CD8-positive, alpha-beta memory T cell (primary cell): ENCODE data around the gene SLIT3. TPM values are rescaled to one million over a fixed set of nuclear protein-coding genes. Genes with fewer than 3 reads are reported as not detected.

Source experiments
- CTCF ChIA-PET: fragments of 350-600 bp; sonication (Branson Sonifier 250); formaldehyde crosslinking; loops from one replicate; lab custom pipeline; 2021; ENCODE audit warnings: antibody characterized with exemption; lab: Charles Lee
- POLR2A ChIA-PET: fragments of 350-600 bp; sonication (Branson Sonifier 250); formaldehyde crosslinking; loops from one replicate; lab custom pipeline; 2021; ENCODE audit warnings: antibody characterized with exemption; lab: Charles Lee
- DNase-seq, 5 donors: peaks; one replicate each; pipeline versions ENCODE4 v3.0.0 to v3.0.0-alpha.2; 2020 to 2022; ENCODE audit warnings: mixed read lengths in 1 of 5
- H3K27ac ChIP-seq: one replicate; pipeline ENCODE4 v1.7.0; 2013; ENCODE audit warnings: low read depth, mild to moderate bottlenecking, low read length, moderate library complexity
- H3K27me3 ChIP-seq: 2 replicates; pipeline ENCODE4 v1.7.0; 2013; ENCODE audit warnings: low read length, mild to moderate bottlenecking; ENCODE audit not compliant: insufficient read depth, poor library complexity, severe bottlenecking
- H3K36me3 ChIP-seq: 2 replicates; pipeline ENCODE4 v1.7.0; 2013; ENCODE audit warnings: mild to moderate bottlenecking, low read length, moderate library complexity; ENCODE audit not compliant: insufficient read depth
- H3K4me1 ChIP-seq: 2 replicates; pipeline ENCODE4 v1.7.0; 2013; ENCODE audit warnings: mild to moderate bottlenecking, low read length, moderate library complexity; ENCODE audit not compliant: insufficient read depth
- H3K4me3 ChIP-seq: 2 replicates; pipeline ENCODE4 v1.7.0; 2013; ENCODE audit warnings: mild to moderate bottlenecking, low read length
- H3K9me3 ChIP-seq: 2 replicates; pipeline ENCODE4 v1.7.0; 2013; ENCODE audit warnings: mild to moderate bottlenecking, low read length
- H3K27ac Mint-ChIP-seq, 8 donors: one replicate each; pipeline ENCODE4 v1.8.0; 2020 to 2021; ENCODE audit warnings: mixed read lengths in 8 of 8, mild to moderate bottlenecking in 6 of 8, inconsistent platforms in 3 of 8, moderate library complexity in 3 of 8
- H3K27me3 Mint-ChIP-seq, 2 donors: one replicate each; pipeline ENCODE4 v1.8.0; 2020 to 2021; ENCODE audit warnings: mixed read lengths in 2 of 2, mild to moderate bottlenecking in 1 of 2, moderate library complexity in 1 of 2
- H3K36me3 Mint-ChIP-seq, 3 donors: one replicate each; pipeline ENCODE4 v1.8.0; 2020 to 2021; ENCODE audit warnings: mixed read lengths in 3 of 3, inconsistent platforms in 1 of 3, mild to moderate bottlenecking in 1 of 3
- H3K4me1 Mint-ChIP-seq, 3 donors: one replicate each; pipeline ENCODE4 v1.8.0; 2020 to 2021; ENCODE audit warnings: mixed read lengths in 3 of 3, inconsistent platforms in 1 of 3, mild to moderate bottlenecking in 1 of 3
- H3K4me3 Mint-ChIP-seq, 7 donors: one replicate each; pipeline ENCODE4 v1.8.0; 2020 to 2021; ENCODE audit warnings: mixed read lengths in 7 of 7, mild to moderate bottlenecking in 6 of 7, moderate library complexity in 4 of 7, inconsistent platforms in 2 of 7
- H3K9me3 Mint-ChIP-seq, 5 donors: one replicate each; pipeline ENCODE4 v1.8.0; 2020 to 2022; ENCODE audit warnings: mixed read lengths in 5 of 5, mild to moderate bottlenecking in 3 of 5, moderate library complexity in 2 of 5, inconsistent platforms in 1 of 5
- polyA plus RNA-seq: library from polyadenylated mRNA; unstranded; fragments of 300-500 nt; fragmentation: Illumina TruSeq; gene quantifications from one replicate; pipeline ENCODE4 v1.2.3, GENCODE V29; 2021
- total RNA-seq, 2 experiments: library from RNA; stranded (reverse); gene quantifications; one replicate each; pipeline ENCODE4 v1.2.3, GENCODE V29; 2021

The SLIT3 gene
- total and polyA plus RNA-seq, 3 experiments from 2014 or later = 0.49 to 0.72 TPM; not detected in 1

DNA sequence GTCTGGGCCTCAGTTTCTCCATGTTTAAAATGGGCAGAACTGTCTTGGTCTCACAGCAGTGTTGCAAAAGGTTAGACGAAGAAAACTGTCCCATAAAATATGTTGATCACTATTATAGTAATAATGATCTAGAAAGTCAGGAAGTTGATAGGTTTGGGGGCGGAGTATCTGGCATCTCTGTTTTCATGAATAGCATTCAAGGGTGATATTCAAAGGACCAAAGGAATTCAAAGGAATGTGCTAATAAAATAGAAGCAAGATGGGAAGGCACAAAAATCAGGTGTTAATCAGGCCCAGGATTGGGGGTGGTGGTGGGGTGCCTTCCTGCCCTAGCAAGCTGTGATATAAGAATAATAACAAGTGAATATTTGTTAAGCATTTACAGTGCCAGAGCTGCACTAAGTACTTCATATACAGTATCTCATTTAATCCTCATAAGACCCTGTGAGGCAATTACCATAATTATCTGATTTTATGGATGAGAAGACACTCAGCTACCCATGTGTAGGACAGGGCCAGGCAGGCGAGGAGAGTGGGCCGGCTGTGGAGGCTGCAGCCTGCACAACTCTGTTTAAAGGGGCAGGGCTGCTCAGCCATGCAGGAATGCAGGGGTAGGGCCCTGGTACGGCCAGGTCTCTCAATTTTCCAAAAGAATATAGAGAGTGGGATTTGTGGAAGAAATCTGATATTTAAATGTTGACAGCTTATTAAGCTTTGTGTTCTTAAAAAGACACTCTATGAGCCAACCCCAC lies 579.8 kb downstream of the SLIT3 start:
- Histone ChIP-seq H3K27me3 (no peaks in the 10 kb centered on the region), H3K27ac (no peak overlapping the region), H3K4me3 (no peak overlapping the region), H3K4me1 (no peaks in the 10 kb centered on the region), H3K9me3 (no peaks in the 10 kb centered on the region), H3K36me3 (no peaks in the 10 kb centered on the region)
- Mint-ChIP-seq H3K4me1 (no peaks in the 10 kb centered on the region), H3K36me3 (no peaks in the 10 kb centered on the region), H3K27ac (no peak overlapping the region), H3K27me3 (peaks cover 5 to 50% of the 10 kb centered on the region in 2 donors), H3K9me3 (peaks cover 0 to 5% (median 2%) of the 10 kb centered on the region in 5 donors), H3K4me3 (no peak overlapping the region)
- no peak for DNase-seq
- CTCF ChIA-PET = no interaction called here
- POLR2A ChIA-PET = no interaction called here

DNA sequence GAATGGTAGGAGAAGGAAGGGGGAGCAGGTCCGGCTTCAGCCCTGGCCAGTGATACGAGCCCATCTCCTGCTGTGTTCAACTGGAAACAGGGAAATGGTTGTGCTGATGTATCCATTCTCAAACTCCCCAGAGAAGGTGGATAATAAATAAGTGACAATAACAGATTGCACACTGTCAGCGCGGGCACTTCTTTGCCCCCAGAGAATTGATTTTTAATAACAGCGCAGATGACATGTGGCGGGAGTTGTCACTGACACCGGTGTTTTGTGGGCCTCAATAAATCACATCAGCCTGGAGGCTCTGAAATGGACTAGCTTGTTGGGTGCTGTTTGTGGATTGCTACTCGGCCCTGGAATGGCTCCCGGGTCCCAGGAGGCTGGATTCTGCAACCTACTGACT lies 580.4 kb downstream of the SLIT3 start:
- no peak overlapping the region for H3K4me3 ChIP-seq
- CTCF ChIA-PET = no interaction called here
- H3K27me3 Mint-ChIP-seq = peaks cover 5 to 50% of the 10 kb centered on the region in 2 donors
- H3K4me3 Mint-ChIP-seq = no peak overlapping the region
- H3K4me1 ChIP-seq = no peaks in the 10 kb centered on the region
- H3K36me3 ChIP-seq = no peaks in the 10 kb centered on the region
- DNase-seq = no peak
- H3K9me3 ChIP-seq = no peaks in the 10 kb centered on the region
- no peak overlapping the region for H3K27ac ChIP-seq
- POLR2A ChIA-PET = no interaction called here
- no peak overlapping the region for H3K27ac Mint-ChIP-seq
- H3K4me1 Mint-ChIP-seq = no peaks in the 10 kb centered on the region
- peaks cover 0 to 5% (median 0%) of the 10 kb centered on the region in 5 donors for H3K9me3 Mint-ChIP-seq
- H3K27me3 ChIP-seq = no peaks in the 10 kb centered on the region
- H3K36me3 Mint-ChIP-seq = no peaks in the 10 kb centered on the region

DNA sequence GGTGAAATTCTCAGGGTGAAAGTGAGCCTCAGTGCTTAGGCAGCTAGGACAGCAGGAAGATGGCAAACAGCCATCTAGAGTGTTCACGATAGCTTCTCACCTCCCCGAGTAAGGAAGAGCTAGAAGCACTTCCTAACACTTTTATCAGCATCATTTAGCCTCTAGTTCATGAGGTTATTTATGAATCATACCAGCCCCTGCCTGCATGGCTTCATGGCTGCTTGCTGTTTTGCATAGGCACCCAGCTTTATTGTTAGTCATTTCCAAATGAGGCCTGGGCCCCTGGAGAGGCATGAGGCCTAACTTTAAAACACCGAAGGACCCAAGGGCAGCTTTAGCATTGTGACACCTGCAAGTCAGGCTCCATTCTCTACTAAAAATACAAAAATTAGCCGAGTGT lies 586.9 kb downstream of the SLIT3 start:
- H3K4me1 Mint-ChIP-seq = no peaks in the 10 kb centered on the region
- ChIA-PET POLR2A (no interaction called here), CTCF (interaction anchor here (2.0 kb wide), 1 partner anchor 9 kb away, joined by 4 read pairs; no protein-coding TSS in a partner anchor)
- H3K4me3 Mint-ChIP-seq = no peak overlapping the region
- no peaks in the 10 kb centered on the region for H3K27me3 ChIP-seq
- no peaks in the 10 kb centered on the region for H3K36me3 Mint-ChIP-seq
- H3K9me3 Mint-ChIP-seq = no peaks in the 10 kb centered on the region
- no peak overlapping the region for H3K27ac Mint-ChIP-seq
- no peaks in the 10 kb centered on the region for H3K9me3 ChIP-seq
- H3K4me1 ChIP-seq = no peaks in the 10 kb centered on the region
- no peak for DNase-seq
- H3K27ac ChIP-seq = no peak overlapping the region
- no peaks in the 10 kb centered on the region for H3K36me3 ChIP-seq
- H3K4me3 ChIP-seq = no peak overlapping the region
- H3K27me3 Mint-ChIP-seq = peaks cover 3 to 11% of the 10 kb centered on the region in 2 donors

DNA sequence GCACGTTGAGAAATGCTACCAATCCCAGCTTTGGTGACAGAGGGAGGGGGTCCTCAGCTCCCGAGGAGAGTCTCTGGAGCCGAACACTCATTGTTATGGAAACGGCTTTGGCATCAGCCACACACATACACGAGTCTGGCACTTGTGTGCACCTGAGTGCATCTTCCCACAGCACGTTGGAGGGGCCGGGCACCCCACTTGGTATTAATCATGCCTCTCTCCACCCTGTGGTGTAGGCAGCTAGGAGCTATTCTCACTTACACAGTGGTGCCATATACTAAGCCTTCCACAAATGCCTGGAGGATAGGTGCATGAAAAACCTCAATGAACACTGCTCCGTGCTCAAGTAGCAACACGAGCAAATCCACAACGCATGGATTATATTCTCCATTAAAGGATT lies 587.9 kb downstream of the SLIT3 start:
- H3K27ac ChIP-seq = no peak overlapping the region
- H3K4me3 ChIP-seq = no peak overlapping the region
- Mint-ChIP-seq H3K9me3 (no peaks in the 10 kb centered on the region), H3K4me3 (no peak overlapping the region), H3K36me3 (no peaks in the 10 kb centered on the region), H3K27ac (no peak overlapping the region), H3K27me3 (peaks cover 4% of the 10 kb centered on the region in 2 donors), H3K4me1 (no peaks in the 10 kb centered on the region)
- ChIA-PET POLR2A (no interaction called here), CTCF (no interaction called here)
- DNase-seq = no peak
- H3K27me3 ChIP-seq = no peaks in the 10 kb centered on the region
- no peaks in the 10 kb centered on the region for H3K36me3 ChIP-seq
- no peaks in the 10 kb centered on the region for H3K4me1 ChIP-seq
- no peaks in the 10 kb centered on the region for H3K9me3 ChIP-seq

DNA sequence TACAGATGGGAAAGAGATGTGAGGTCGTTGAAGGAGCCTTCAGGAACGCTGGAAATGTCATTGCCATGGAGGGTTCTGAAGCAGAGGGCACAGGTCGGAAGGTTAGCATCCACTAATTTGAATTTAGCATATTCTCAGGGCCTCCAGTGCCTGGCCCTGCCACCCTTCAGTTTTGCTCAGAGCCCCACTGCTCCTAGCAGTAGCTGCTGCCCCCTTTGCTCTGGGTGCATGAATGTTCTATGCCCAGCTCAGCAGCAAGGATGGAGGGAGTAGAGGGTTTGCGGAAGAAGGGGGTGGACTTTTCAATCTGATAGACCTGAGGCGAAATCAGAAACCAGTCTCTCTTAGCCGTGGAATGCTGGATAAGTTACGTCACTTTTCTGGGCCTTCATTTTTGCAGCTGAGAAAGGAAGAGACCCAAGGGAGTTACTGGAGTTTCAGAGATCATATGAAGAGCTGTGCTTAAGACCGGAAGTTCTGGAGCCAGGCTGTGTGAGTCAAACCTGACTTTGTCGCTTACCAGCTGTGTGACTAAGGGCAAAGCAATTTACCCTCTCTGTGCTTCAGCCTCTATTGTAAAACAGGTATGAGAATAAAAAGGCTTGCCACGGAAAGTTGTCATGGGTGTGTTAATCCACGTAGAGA lies 588.5 kb downstream of the SLIT3 start:
- Mint-ChIP-seq H3K36me3 (no peaks in the 10 kb centered on the region), H3K27me3 (peaks cover 4% of the 10 kb centered on the region in 2 donors), H3K9me3 (no peaks in the 10 kb centered on the region), H3K4me3 (no peak overlapping the region), H3K27ac (no peak overlapping the region), H3K4me1 (no peaks in the 10 kb centered on the region)
- Histone ChIP-seq H3K9me3 (no peaks in the 10 kb centered on the region), H3K27me3 (no peaks in the 10 kb centered on the region), H3K4me1 (no peaks in the 10 kb centered on the region), H3K36me3 (no peaks in the 10 kb centered on the region), H3K27ac (no peak overlapping the region), H3K4me3 (no peak overlapping the region)
- CTCF ChIA-PET = no interaction called here
- no peak for DNase-seq
- POLR2A ChIA-PET = no interaction called here

DNA sequence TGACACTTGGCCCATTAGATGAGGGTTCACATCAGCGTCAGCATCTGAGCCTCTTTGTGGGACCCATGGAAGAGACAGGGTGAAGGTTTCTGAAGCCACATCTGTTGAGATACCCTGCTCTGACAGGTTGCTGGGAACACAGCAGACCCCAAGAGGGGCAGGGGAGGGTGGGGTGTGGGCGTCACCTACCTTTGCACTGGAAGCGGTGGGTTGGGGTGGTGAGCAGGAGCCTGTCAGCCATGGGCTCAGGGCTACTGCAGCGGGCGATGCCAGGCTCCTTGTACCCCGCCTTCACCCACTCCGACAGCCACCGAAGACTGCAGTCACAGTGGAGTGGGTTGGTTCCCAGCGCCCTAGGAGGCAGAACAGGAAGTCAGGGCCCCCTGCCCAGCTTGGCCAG lies 590.2 kb downstream of the SLIT3 start:
- CTCF ChIA-PET = no interaction called here
- Histone ChIP-seq H3K9me3 (no peaks in the 10 kb centered on the region), H3K27me3 (no peaks in the 10 kb centered on the region), H3K36me3 (no peaks in the 10 kb centered on the region), H3K4me3 (no peak overlapping the region), H3K4me1 (no peaks in the 10 kb centered on the region), H3K27ac (no peak overlapping the region)
- H3K4me1 Mint-ChIP-seq = no peaks in the 10 kb centered on the region
- no peak for DNase-seq
- H3K27ac Mint-ChIP-seq = no peak overlapping the region
- peaks cover 4 to 7% of the 10 kb centered on the region in 2 donors for H3K27me3 Mint-ChIP-seq
- H3K9me3 Mint-ChIP-seq = no peaks in the 10 kb centered on the region
- H3K36me3 Mint-ChIP-seq = no peaks in the 10 kb centered on the region
- no peak overlapping the region for H3K4me3 Mint-ChIP-seq
- POLR2A ChIA-PET = no interaction called here

DNA sequence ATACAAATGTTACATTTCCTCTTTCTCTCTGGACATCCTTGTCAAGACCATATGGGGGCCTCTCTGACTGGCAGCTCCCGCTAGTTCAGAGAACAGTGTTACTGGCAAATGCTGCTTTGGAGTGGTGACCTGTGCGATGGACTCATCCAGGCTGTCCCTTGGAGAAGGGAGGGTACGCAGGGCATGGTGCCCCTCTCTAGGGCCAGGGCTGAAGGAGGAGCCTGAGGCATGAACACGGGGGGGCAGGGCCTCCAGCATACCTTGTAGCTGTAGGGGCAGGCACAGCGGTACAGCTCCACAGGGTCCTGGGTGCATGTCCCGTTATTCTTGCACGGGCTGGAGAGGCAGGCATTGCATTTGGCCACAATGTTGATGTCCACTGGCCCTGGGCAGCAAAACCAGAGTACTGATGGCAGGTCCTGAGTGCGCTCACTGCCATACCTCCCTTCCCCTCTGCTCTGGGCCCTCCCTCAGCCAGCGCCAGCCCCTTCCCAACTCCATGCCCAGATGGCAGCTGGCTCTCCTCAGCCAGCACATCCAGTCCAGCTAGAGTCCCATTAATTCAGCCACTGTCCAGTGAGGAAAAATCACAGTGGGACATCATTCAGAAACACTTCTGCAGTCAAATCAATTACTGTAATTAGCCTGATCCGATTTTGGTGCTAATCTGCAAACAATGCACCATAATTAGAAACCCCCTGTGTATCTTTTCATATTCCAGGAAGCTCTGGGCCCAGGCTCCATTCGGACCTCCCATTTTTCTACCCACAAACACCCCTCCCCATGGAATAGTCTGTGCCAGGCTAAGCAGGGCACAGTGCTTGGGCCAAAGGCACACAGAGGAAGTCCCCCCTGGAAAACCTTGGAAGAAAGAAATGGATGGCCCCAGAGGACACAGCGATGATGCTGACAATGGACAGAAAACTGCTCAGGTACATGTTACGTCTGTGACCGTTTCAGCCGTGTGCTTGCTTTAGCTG lies 592.9 kb downstream of the SLIT3 start:
- DNase-seq = no peak
- Mint-ChIP-seq H3K27ac (no peak overlapping the region), H3K27me3 (peaks cover 4 to 7% of the 10 kb centered on the region in 2 donors), H3K9me3 (no peaks in the 10 kb centered on the region), H3K36me3 (no peaks in the 10 kb centered on the region), H3K4me3 (no peak overlapping the region), H3K4me1 (no peaks in the 10 kb centered on the region)
- CTCF ChIA-PET = no interaction called here
- Histone ChIP-seq H3K27ac (no peak overlapping the region), H3K36me3 (no peaks in the 10 kb centered on the region), H3K9me3 (no peaks in the 10 kb centered on the region), H3K4me3 (no peak overlapping the region), H3K4me1 (no peaks in the 10 kb centered on the region), H3K27me3 (no peaks in the 10 kb centered on the region)
- POLR2A ChIA-PET = no interaction called here

DNA sequence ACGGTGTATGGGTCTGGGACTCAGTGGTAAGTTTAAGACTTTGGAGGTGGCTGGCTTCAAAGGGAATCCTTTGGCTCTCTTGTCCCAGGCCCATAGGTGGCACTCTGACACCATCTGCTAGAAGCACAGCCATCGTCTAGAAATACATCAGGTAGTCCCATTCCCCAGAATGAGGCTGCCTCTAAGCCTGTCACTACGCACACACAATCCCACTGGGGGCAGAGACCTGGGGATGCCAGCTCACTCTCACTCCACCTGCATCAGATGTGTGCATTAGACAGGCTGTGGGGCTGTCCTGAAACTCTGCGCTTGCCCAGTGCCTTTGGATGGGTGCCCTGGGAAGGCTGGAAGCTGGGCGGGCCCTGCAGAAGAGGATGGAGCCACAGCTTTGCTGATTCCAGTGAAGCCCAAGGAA lies 594.3 kb downstream of the SLIT3 start:
- Mint-ChIP-seq H3K27me3 (peaks cover 4 to 13% of the 10 kb centered on the region in 2 donors), H3K4me3 (no peak overlapping the region), H3K4me1 (no peaks in the 10 kb centered on the region), H3K36me3 (no peaks in the 10 kb centered on the region), H3K27ac (no peak overlapping the region), H3K9me3 (no peaks in the 10 kb centered on the region)
- DNase-seq = no peak
- no peak overlapping the region for H3K4me3 ChIP-seq
- no peaks in the 10 kb centered on the region for H3K27me3 ChIP-seq
- no peaks in the 10 kb centered on the region for H3K36me3 ChIP-seq
- CTCF ChIA-PET = no interaction called here
- H3K4me1 ChIP-seq = no peaks in the 10 kb centered on the region
- no peak overlapping the region for H3K27ac ChIP-seq
- H3K9me3 ChIP-seq = no peaks in the 10 kb centered on the region
- POLR2A ChIA-PET = no interaction called here
